Esophagus muscularis mucosa (tissue), 4 donors: ENCODE results near the gene MAST4. TPM values are rescaled to one million over a fixed set of nuclear protein-coding genes. Genes with fewer than 3 reads are reported as not detected.
A peak's percentile ranks its signal among the peaks of the same experiment; 100 is the strongest.

Experiments used
- DNase-seq: peaks from one replicate; pipeline ENCODE4 v3.0.0-alpha.2; 2017; ENCODE audit errors: extremely low spot score
- H3K27ac ChIP-seq, 4 donors: fragments of 200-600 bp; sonication (generic); replicated peaks in 1 of 4; 1 replicate in 3 of 4; 2 replicates in 1 of 4; pipeline ENCODE4 v1.5.1; 2016 to 2019; ENCODE audit warnings: mild to moderate bottlenecking in 1 of 4
- H3K27me3 ChIP-seq, 4 donors: fragments of 200-600 bp; sonication (generic); one replicate each; pipeline versions ENCODE4 v1.5.1 to v1.6.0; 2016 to 2019
- H3K36me3 ChIP-seq, 4 donors: fragments of 200-600 bp; sonication (generic); one replicate each; pipeline ENCODE4 v1.5.1; 2016 to 2019
- H3K4me1 ChIP-seq, 4 donors: fragments of 200-600 bp; sonication (generic); one replicate each; pipeline ENCODE4 v1.5.1; 2016 to 2019
- H3K4me3 ChIP-seq, 4 donors: fragments of 200-600 bp; sonication (generic); 1 replicate in 2 of 4; 2 replicates in 2 of 4; pipeline ENCODE4 v1.5.1; 2016 to 2019; ENCODE audit warnings: mild to moderate bottlenecking in 4 of 4, moderate library complexity in 1 of 4
- H3K9me3 ChIP-seq, 4 donors: fragments of 200-600 bp; sonication (generic); 1 replicate in 3 of 4; 2 replicates in 1 of 4; pipeline ENCODE4 v1.5.1; 2016 to 2019
- EP300 ChIP-seq: sonication (generic); formaldehyde crosslinking; IDR thresholded peaks from one replicate; pipeline ENCODE4 v1.6.1; 2017; ENCODE audit warnings: antibody characterized with exemption
- POLR2A ChIP-seq: fragments of 450-650 bp; IDR thresholded peaks from one replicate; pipeline ENCODE4 v1.6.1; 2017; ENCODE audit warnings: antibody characterized with exemption, moderate library complexity, mild to moderate bottlenecking, low read depth
- POLR2AphosphoS5 ChIP-seq, 2 donors: sonication (generic); formaldehyde crosslinking; IDR thresholded peaks; one replicate each; pipeline ENCODE4 v1.6.1; 2017; ENCODE audit warnings: antibody characterized with exemption in 2 of 2
- WGBS: methylation state at CpG from one replicate; pipeline ENCODE4 v1.1.5; 2018; 5-methylcytosine and 5-hydroxymethylcytosine counted together
- intact Hi-C: fragments of 100-400 bp; cut with DNase I; formaldehyde crosslinking; loops from one replicate; pipeline ENCODE4 v1.15.1; 2023
- total RNA-seq, 4 donors: library from RNA; depleted of rRNA; stranded (reverse); fragments of >200 nt; gene quantifications; one replicate each; pipeline versions ENCODE4 v1.1.0 to v1.2.1, GENCODE V29; 2016
- TF ChIP-seq, protein P1 (sequence below), 3 experiments: fragments of 200-600 bp in 2 of 3; fragments of 450-650 bp in 1 of 3; sonication (generic) in 2 of 3; IDR thresholded peaks; one replicate each; pipeline ENCODE4 v1.5.1; 2017 to 2019; ENCODE audit warnings: antibody characterized with exemption in 3 of 3, mild to moderate bottlenecking in 2 of 3, moderate library complexity in 1 of 3

The MAST4 gene
- total RNA-seq, 4 donors from 2014 or later = 26.2 to 39.7 (median 35.8) TPM

DNA sequence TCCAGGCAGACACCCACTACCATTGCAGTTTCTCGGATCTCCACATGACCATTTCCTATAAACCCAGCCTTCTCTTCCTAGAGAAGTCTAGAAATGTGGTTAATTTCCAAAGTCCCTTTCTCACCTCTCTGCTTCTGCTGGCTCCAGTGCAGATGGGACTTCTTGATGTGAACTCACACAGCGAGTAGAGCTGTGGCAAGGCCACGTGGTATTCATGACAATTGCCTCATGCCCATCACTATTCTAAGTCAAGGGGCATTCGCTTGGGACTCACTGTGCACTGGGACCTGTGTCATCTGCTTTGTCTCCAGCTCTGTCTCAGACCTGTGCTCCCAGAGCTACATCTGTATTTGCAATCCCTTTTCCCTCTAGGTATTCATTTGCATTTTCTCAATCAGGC lies 594.2 kb downstream of the MAST4 start:
- no peak for DNase-seq
- H3K4me1 ChIP-seq = peaks cover 0 to 14% (median 13%) of the 10 kb centered on the region in 4 donors
- WGBS = 89% methylated on average over 4 of the region's 4 CpGs
- no peaks in the 10 kb centered on the region for H3K36me3 ChIP-seq
- no peaks in the 10 kb centered on the region for H3K27me3 ChIP-seq
- no peaks in the 10 kb centered on the region for H3K9me3 ChIP-seq
- H3K27ac ChIP-seq = no peak overlapping the region
- no peak overlapping the region for H3K4me3 ChIP-seq
- intact Hi-C loops = no loop called here
- TF ChIP-seq EP300 (no peak), POLR2AphosphoS5 (IDR thresholded peaks at IDR 0.05) (no peak), POLR2A (no peak)
- TF ChIP-seq, protein P1, sequence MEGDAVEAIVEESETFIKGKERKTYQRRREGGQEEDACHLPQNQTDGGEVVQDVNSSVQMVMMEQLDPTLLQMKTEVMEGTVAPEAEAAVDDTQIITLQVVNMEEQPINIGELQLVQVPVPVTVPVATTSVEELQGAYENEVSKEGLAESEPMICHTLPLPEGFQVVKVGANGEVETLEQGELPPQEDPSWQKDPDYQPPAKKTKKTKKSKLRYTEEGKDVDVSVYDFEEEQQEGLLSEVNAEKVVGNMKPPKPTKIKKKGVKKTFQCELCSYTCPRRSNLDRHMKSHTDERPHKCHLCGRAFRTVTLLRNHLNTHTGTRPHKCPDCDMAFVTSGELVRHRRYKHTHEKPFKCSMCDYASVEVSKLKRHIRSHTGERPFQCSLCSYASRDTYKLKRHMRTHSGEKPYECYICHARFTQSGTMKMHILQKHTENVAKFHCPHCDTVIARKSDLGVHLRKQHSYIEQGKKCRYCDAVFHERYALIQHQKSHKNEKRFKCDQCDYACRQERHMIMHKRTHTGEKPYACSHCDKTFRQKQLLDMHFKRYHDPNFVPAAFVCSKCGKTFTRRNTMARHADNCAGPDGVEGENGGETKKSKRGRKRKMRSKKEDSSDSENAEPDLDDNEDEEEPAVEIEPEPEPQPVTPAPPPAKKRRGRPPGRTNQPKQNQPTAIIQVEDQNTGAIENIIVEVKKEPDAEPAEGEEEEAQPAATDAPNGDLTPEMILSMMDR (IDR thresholded peaks at IDR 0.05) = no peak

GRCh38 chr5:67190861-67191260 lies 594.7 kb downstream of the MAST4 start:
- intact Hi-C loops = no loop called here
- TF ChIP-seq POLR2AphosphoS5 (IDR thresholded peaks at IDR 0.05) (no peak), POLR2A (no peak), EP300 (no peak)
- TF ChIP-seq, protein P1 (IDR thresholded peaks at IDR 0.05) = no peak
- peaks cover 0 to 14% (median 13%) of the 10 kb centered on the region in 4 donors for H3K4me1 ChIP-seq

GRCh38 chr5:67192719-67193438 lies 596.7 kb downstream of the MAST4 start:
- H3K27ac ChIP-seq = peak overlapping the region in 3 of 4 donors; percentile 11 to 44 (median 17)
- no peaks in the 10 kb centered on the region for H3K9me3 ChIP-seq
- H3K36me3 ChIP-seq = no peaks in the 10 kb centered on the region
- H3K4me3 ChIP-seq = no peak overlapping the region
- WGBS = 58% methylated on average over 9 of the region's 9 CpGs
- H3K4me1 ChIP-seq = peaks cover 0 to 23% (median 18%) of the 10 kb centered on the region in 4 donors
- no peaks in the 10 kb centered on the region for H3K27me3 ChIP-seq
- TF ChIP-seq POLR2AphosphoS5 (IDR thresholded peaks at IDR 0.05) = no peak
- no peak for TF ChIP-seq EP300
- TF ChIP-seq, protein P1 (IDR thresholded peaks at IDR 0.05) = no peak
- TF ChIP-seq POLR2A = no peak
- no peak for DNase-seq
- intact Hi-C loops = no loop called here

More at GRCh38 chr5:67190861-67191260, 594.7 kb downstream of the MAST4 start:
- no peak for DNase-seq
- Histone ChIP-seq H3K27ac (no peak overlapping the region), H3K4me3 (no peak overlapping the region), H3K27me3 (no peaks in the 10 kb centered on the region), H3K36me3 (no peaks in the 10 kb centered on the region), H3K9me3 (no peaks in the 10 kb centered on the region)
- WGBS = 66% methylated on average over 5 of the region's 5 CpGs

- H3K36me3 ChIP-seq = no peaks in the 10 kb centered on the region
- no peak for DNase-seq
- intact Hi-C loops = no loop called here
- peak overlapping the region in 3 of 4 donors; percentile 11 to 44 (median 17) for H3K27ac ChIP-seq
- peaks cover 0 to 23% (median 18%) of the 10 kb centered on the region in 4 donors for H3K4me1 ChIP-seq
- no peak for TF ChIP-seq POLR2AphosphoS5 (IDR thresholded peaks at IDR 0.05)
- TF ChIP-seq EP300 = no peak
- TF ChIP-seq, protein P1 (IDR thresholded peaks at IDR 0.05) = no peak
- TF ChIP-seq POLR2A = no peak
- no peak overlapping the region for H3K4me3 ChIP-seq
- WGBS = 18% methylated on average over 2 of the region's 2 CpGs
- no peaks in the 10 kb centered on the region for H3K9me3 ChIP-seq
- no peaks in the 10 kb centered on the region for H3K27me3 ChIP-seq
Measured at GRCh38 chr5:67193439-67193807, 597.2 kb downstream of the MAST4 start.
